Mammary epithelial cell (primary cell): ENCODE measurements around the gene AKAP6.

Experiments
- CTCF ChIP-seq, 2 donors: IDR thresholded peaks in 1 of 2; conservative IDR thresholded peaks in 1 of 2; 2 replicates each; pipeline ENCODE4 v1.5.1; 2011 to 2012; ENCODE audit warnings: inconsistent platforms in 2 of 2, low read length in 2 of 2, mild to moderate bottlenecking in 2 of 2, control low read depth in 1 of 2, low read depth in 1 of 2; ENCODE audit not compliant: insufficient read depth in 1 of 2; ENCODE audit errors: extremely low read depth in 1 of 2
- EZH2 ChIP-seq: IDR thresholded peaks from 2 replicates; pipeline ENCODE4 v1.6.1; 2012; ENCODE audit warnings: low read length, inconsistent platforms, borderline replicate concordance

- no peak for TF ChIP-seq CTCF (conservative IDR thresholded peaks at IDR 0.05 in 1 of 2, IDR thresholded peaks at IDR 0.05 in 1 of 2; ENCODE audit: extremely low read depth in 1 of 2, insufficient read depth in 1 of 2, low read depth in 1 of 2, low read length in 2 of 2)
- no peak for TF ChIP-seq EZH2
Observed at GRCh38 chr14:32298346-32298745, 30.8 kb upstream of the AKAP6 start.
